HUDEP-2 (cell line): ENCODE data around the gene SPDYE1.
"Not testable (repeated sequence)": the region's sequence is repeated elsewhere in the genome, so short reads cannot be mapped to it uniquely, and the experiment has no call there.

Experiments used
- DNase-seq, 76 experiments: peaks; one replicate each; lab custom pipeline; 2025; ENCODE audit not compliant: unreplicated experiment in 76 of 76; lab: John Stamatoyannopoulos, UW

Gene SPDYE1

GRCh38 chr7:43990829-43991228, 6.9 kb upstream of the SPDYE1 start:
- DNase-seq, result not testable (repeated sequence)

- not testable (repeated sequence) for DNase-seq
Observed at GRCh38 chr7:43992896-43993295, 4.8 kb upstream of the SPDYE1 start.

GRCh38 chr7:43994681-43995080, 3.0 kb upstream of the SPDYE1 start:
- not testable (repeated sequence) for DNase-seq

GRCh38 chr7:44012081-44012480, 14.4 kb downstream of the SPDYE1 start:
- DNase-seq, result not testable (repeated sequence)

- DNase-seq, result not testable (repeated sequence)
Observed at GRCh38 chr7:44015090-44015489, 17.4 kb downstream of the SPDYE1 start.

GRCh38 chr7:44018857-44019807, 21.4 kb downstream of the SPDYE1 start:
- peak in 75 of 76 experiments; percentile 48 to 99 (median 96) for DNase-seq

- not testable (repeated sequence) for DNase-seq
Observed at GRCh38 chr7:44019825-44020224, 22.1 kb downstream of the SPDYE1 start.

GRCh38 chr7:44022069-44022468, 24.4 kb downstream of the SPDYE1 start:
- not testable (repeated sequence) for DNase-seq

- not testable (repeated sequence) for DNase-seq
Observed at GRCh38 chr7:44022796-44023467, 25.2 kb downstream of the SPDYE1 start.

GRCh38 chr7:44029433-44029832, 31.7 kb downstream of the SPDYE1 start:
- not testable (repeated sequence) for DNase-seq

GRCh38 chr7:44030029-44030428, 32.3 kb downstream of the SPDYE1 start:
- DNase-seq, result peak in 1 of 76 experiments; percentile 3

- not testable (repeated sequence) for DNase-seq
Observed at GRCh38 chr7:44031319-44031718, 33.6 kb downstream of the SPDYE1 start.

GRCh38 chr7:44032031-44032430, 34.3 kb downstream of the SPDYE1 start:
- DNase-seq, result not testable (repeated sequence)

- not testable (repeated sequence) for DNase-seq
Observed at GRCh38 chr7:44033971-44034844, 36.5 kb downstream of the SPDYE1 start.

- peak in 28 of 76 experiments; percentile 3 to 46 (median 19) for DNase-seq
Observed at GRCh38 chr7:44036364-44036763, 38.7 kb downstream of the SPDYE1 start.

GRCh38 chr7:44037951-44038350, 40.3 kb downstream of the SPDYE1 start:
- not testable (repeated sequence) for DNase-seq

- DNase-seq, result not testable (repeated sequence)
Observed at GRCh38 chr7:44038553-44038952, 40.9 kb downstream of the SPDYE1 start.

GRCh38 chr7:44038961-44039558, 41.4 kb downstream of the SPDYE1 start:
- peak in 73 of 76 experiments; percentile 9 to 89 (median 77) for DNase-seq

- not testable (repeated sequence) for DNase-seq
Observed at GRCh38 chr7:44039800-44040492, 42.2 kb downstream of the SPDYE1 start.
